HEK293 (cell line): Measurements from ENCODE around the gene PLXNA3.

Experiments
- SETDB1 ChIP-seq: IDR thresholded peaks from one replicate; pipeline ENCODE4 v1.6.1; 2017; ENCODE audit warnings: mild to moderate bottlenecking, low read length, moderate library complexity, mixed read lengths; ENCODE audit not compliant: insufficient read length
- ZBTB1 ChIP-seq: fragments of 450-650 bp; formaldehyde crosslinking; IDR thresholded peaks from 2 replicates; pipeline ENCODE4 v1.5.1; 2016; ENCODE audit warnings: missing biosample characterization, missing genetic modification characterization
- ZBTB8A ChIP-seq: fragments of 450-650 bp; formaldehyde crosslinking; IDR thresholded peaks from 2 replicates; pipeline ENCODE4 v1.5.1; 2016; ENCODE audit warnings: missing biosample characterization, missing genetic modification characterization
- TF ChIP-seq, protein P1 (sequence below): fragments of 450-650 bp; formaldehyde crosslinking; IDR thresholded peaks from 2 replicates; pipeline ENCODE4 v1.5.1; 2016; ENCODE audit warnings: missing biosample characterization, missing genetic modification characterization
- TF ChIP-seq, protein P2 (sequence below): fragments of 450-650 bp; formaldehyde crosslinking; optimal IDR thresholded peaks from 2 replicates; pipeline ENCODE3; 2016; ENCODE audit warnings: missing biosample characterization, mild to moderate bottlenecking, missing genetic modification characterization
- TF ChIP-seq, protein P3 (sequence below): fragments of 450-650 bp; formaldehyde crosslinking; IDR thresholded peaks from 2 replicates; pipeline ENCODE4 v1.5.1; 2016; ENCODE audit warnings: missing biosample characterization, missing genetic modification characterization, borderline replicate concordance
- TF ChIP-seq, protein P4 (sequence below): fragments of 450-650 bp; formaldehyde crosslinking; IDR thresholded peaks from 2 replicates; pipeline ENCODE4 v1.5.1; 2016; ENCODE audit warnings: missing biosample characterization, missing genetic modification characterization
- TF ChIP-seq, protein P5 (sequence below): fragments of 450-650 bp; formaldehyde crosslinking; IDR thresholded peaks from 2 replicates; pipeline ENCODE4 v1.5.1; 2017; ENCODE audit warnings: missing biosample characterization, missing genetic modification characterization
- TF ChIP-seq, protein P6 (sequence below): fragments of 450-650 bp; formaldehyde crosslinking; IDR thresholded peaks from 2 replicates; pipeline ENCODE4 v1.5.1; 2016; ENCODE audit warnings: missing biosample characterization, missing genetic modification characterization

DNA sequence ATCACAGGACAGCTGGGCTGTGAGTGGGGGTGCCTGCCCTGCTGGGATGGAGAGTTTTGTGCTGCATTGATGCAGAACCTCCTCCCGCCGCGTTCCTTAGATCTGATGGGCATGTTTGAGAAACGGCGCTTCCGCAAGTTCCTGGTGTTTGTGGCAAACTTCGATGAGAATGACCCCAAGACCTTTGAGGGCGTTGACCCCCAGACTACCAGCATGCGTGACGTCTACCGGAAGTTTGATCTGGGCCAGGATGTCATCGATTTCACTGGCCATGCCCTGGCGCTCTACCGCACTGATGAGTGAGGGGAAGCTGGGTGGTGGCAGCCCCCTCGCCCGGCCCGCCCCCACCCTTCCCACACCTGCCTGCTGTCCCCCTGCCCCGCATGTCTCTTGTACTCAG, 18.2 kb upstream of the PLXNA3 start:
- TF ChIP-seq ZBTB1 (no peak), ZBTB8A (tag by site-specific recombination) (no peak), SETDB1 (no peak)
- TF ChIP-seq, protein P1, sequence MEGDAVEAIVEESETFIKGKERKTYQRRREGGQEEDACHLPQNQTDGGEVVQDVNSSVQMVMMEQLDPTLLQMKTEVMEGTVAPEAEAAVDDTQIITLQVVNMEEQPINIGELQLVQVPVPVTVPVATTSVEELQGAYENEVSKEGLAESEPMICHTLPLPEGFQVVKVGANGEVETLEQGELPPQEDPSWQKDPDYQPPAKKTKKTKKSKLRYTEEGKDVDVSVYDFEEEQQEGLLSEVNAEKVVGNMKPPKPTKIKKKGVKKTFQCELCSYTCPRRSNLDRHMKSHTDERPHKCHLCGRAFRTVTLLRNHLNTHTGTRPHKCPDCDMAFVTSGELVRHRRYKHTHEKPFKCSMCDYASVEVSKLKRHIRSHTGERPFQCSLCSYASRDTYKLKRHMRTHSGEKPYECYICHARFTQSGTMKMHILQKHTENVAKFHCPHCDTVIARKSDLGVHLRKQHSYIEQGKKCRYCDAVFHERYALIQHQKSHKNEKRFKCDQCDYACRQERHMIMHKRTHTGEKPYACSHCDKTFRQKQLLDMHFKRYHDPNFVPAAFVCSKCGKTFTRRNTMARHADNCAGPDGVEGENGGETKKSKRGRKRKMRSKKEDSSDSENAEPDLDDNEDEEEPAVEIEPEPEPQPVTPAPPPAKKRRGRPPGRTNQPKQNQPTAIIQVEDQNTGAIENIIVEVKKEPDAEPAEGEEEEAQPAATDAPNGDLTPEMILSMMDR (tag by site-specific recombination), result no peak
- TF ChIP-seq, protein P2, sequence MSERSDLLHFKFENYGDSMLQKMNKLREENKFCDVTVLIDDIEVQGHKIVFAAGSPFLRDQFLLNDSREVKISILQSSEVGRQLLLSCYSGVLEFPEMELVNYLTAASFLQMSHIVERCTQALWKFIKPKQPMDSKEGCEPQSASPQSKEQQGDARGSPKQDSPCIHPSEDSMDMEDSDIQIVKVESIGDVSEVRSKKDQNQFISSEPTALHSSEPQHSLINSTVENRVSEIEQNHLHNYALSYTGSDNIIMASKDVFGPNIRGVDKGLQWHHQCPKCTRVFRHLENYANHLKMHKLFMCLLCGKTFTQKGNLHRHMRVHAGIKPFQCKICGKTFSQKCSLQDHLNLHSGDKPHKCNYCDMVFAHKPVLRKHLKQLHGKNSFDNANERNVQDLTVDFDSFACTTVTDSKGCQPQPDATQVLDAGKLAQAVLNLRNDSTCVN, result no peak
- TF ChIP-seq, protein P3, sequence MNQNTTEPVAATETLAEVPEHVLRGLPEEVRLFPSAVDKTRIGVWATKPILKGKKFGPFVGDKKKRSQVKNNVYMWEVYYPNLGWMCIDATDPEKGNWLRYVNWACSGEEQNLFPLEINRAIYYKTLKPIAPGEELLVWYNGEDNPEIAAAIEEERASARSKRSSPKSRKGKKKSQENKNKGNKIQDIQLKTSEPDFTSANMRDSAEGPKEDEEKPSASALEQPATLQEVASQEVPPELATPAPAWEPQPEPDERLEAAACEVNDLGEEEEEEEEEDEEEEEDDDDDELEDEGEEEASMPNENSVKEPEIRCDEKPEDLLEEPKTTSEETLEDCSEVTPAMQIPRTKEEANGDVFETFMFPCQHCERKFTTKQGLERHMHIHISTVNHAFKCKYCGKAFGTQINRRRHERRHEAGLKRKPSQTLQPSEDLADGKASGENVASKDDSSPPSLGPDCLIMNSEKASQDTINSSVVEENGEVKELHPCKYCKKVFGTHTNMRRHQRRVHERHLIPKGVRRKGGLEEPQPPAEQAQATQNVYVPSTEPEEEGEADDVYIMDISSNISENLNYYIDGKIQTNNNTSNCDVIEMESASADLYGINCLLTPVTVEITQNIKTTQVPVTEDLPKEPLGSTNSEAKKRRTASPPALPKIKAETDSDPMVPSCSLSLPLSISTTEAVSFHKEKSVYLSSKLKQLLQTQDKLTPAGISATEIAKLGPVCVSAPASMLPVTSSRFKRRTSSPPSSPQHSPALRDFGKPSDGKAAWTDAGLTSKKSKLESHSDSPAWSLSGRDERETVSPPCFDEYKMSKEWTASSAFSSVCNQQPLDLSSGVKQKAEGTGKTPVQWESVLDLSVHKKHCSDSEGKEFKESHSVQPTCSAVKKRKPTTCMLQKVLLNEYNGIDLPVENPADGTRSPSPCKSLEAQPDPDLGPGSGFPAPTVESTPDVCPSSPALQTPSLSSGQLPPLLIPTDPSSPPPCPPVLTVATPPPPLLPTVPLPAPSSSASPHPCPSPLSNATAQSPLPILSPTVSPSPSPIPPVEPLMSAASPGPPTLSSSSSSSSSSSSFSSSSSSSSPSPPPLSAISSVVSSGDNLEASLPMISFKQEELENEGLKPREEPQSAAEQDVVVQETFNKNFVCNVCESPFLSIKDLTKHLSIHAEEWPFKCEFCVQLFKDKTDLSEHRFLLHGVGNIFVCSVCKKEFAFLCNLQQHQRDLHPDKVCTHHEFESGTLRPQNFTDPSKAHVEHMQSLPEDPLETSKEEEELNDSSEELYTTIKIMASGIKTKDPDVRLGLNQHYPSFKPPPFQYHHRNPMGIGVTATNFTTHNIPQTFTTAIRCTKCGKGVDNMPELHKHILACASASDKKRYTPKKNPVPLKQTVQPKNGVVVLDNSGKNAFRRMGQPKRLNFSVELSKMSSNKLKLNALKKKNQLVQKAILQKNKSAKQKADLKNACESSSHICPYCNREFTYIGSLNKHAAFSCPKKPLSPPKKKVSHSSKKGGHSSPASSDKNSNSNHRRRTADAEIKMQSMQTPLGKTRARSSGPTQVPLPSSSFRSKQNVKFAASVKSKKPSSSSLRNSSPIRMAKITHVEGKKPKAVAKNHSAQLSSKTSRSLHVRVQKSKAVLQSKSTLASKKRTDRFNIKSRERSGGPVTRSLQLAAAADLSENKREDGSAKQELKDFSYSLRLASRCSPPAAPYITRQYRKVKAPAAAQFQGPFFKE (tag by site-specific recombination), result no peak
- TF ChIP-seq, protein P4, sequence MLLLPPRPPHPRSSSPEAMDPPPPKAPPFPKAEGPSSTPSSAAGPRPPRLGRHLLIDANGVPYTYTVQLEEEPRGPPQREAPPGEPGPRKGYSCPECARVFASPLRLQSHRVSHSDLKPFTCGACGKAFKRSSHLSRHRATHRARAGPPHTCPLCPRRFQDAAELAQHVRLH (tag by site-specific recombination), result no peak
- TF ChIP-seq, protein P5, sequence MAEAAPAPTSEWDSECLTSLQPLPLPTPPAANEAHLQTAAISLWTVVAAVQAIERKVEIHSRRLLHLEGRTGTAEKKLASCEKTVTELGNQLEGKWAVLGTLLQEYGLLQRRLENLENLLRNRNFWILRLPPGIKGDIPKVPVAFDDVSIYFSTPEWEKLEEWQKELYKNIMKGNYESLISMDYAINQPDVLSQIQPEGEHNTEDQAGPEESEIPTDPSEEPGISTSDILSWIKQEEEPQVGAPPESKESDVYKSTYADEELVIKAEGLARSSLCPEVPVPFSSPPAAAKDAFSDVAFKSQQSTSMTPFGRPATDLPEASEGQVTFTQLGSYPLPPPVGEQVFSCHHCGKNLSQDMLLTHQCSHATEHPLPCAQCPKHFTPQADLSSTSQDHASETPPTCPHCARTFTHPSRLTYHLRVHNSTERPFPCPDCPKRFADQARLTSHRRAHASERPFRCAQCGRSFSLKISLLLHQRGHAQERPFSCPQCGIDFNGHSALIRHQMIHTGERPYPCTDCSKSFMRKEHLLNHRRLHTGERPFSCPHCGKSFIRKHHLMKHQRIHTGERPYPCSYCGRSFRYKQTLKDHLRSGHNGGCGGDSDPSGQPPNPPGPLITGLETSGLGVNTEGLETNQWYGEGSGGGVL (tag by site-specific recombination), result no peak
- TF ChIP-seq, protein P6, sequence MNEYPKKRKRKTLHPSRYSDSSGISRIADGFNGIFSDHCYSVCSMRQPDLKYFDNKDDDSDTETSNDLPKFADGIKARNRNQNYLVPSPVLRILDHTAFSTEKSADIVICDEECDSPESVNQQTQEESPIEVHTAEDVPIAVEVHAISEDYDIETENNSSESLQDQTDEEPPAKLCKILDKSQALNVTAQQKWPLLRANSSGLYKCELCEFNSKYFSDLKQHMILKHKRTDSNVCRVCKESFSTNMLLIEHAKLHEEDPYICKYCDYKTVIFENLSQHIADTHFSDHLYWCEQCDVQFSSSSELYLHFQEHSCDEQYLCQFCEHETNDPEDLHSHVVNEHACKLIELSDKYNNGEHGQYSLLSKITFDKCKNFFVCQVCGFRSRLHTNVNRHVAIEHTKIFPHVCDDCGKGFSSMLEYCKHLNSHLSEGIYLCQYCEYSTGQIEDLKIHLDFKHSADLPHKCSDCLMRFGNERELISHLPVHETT (tag by site-specific recombination), result no peak
